ENCODE results near the gene HELLS.

Gene HELLS

GRCh38 chr10:94545391-94546048 lies at the start of gene HELLS:
Gene HELLS, plus strand, starts transcription at chr10:94545788. Its CDS starts 134 bp downstream, at chr10:94545922.
- no peak for TF ChIP-seq FOXM1 (IDR thresholded peaks at IDR 0.05; ENCODE audit: borderline replicate concordance, low read depth)
- TF ChIP-seq CREB1 (IDR thresholded peaks at IDR 0.05; ENCODE audit: low read depth): no peak
- no peak for TF ChIP-seq EP300 (IDR thresholded peaks at IDR 0.05; ENCODE audit: borderline replicate concordance)
- peak; percentile 33; the same call in 1 of the 2 replicates for TF ChIP-seq NFIC (IDR thresholded peaks at IDR 0.05)
- TF ChIP-seq CEBPB (IDR thresholded peaks at IDR 0.05): no peak
- TF ChIP-seq ZBTB7A (IDR thresholded peaks at IDR 0.05; ENCODE audit: low read depth): no peak; the same call in 1 of the 2 replicates
- no peak for TF ChIP-seq TEAD4 (IDR thresholded peaks at IDR 0.05)
- TF ChIP-seq EGR1 (IDR thresholded peaks at IDR 0.05): no peak
- TF ChIP-seq TCF12 (IDR thresholded peaks at IDR 0.05; ENCODE audit: low read depth): no peak
- no peak for TF ChIP-seq RAD21 (IDR thresholded peaks at IDR 0.05; ENCODE audit: low read depth)
- TF ChIP-seq TAF1 (IDR thresholded peaks at IDR 0.05; ENCODE audit: low read depth): peak; percentile 92
- TF ChIP-seq MAX (IDR thresholded peaks at IDR 0.05): peak; percentile 69; the same call in 1 of the 2 replicates
- no peak for TF ChIP-seq REST (IDR thresholded peaks at IDR 0.05; ENCODE audit: low read depth)
- peak; percentile 67; the same call in 1 of the 2 replicates for TF ChIP-seq YY1 (IDR thresholded peaks at IDR 0.05; ENCODE audit: low read depth)
- TF ChIP-seq USF1 (IDR thresholded peaks at IDR 0.05): no peak

GRCh38 chr10:94496010-94496409 lies 49.6 kb upstream of the HELLS start:
- TF ChIP-seq CREB1 (IDR thresholded peaks at IDR 0.05; ENCODE audit: low read depth): no peak
- no peak for TF ChIP-seq EGR1 (IDR thresholded peaks at IDR 0.05)
- TF ChIP-seq USF1 (IDR thresholded peaks at IDR 0.05): no peak
- no peak for TF ChIP-seq YY1 (IDR thresholded peaks at IDR 0.05; ENCODE audit: low read depth)
- no peak for TF ChIP-seq RAD21 (IDR thresholded peaks at IDR 0.05; ENCODE audit: low read depth)
- TF ChIP-seq FOXM1 (IDR thresholded peaks at IDR 0.05; ENCODE audit: borderline replicate concordance, low read depth): no peak
- TF ChIP-seq EP300 (IDR thresholded peaks at IDR 0.05; ENCODE audit: borderline replicate concordance): no peak
- TF ChIP-seq TEAD4 (IDR thresholded peaks at IDR 0.05): no peak
- no peak for TF ChIP-seq TCF12 (IDR thresholded peaks at IDR 0.05; ENCODE audit: low read depth)
- no peak for TF ChIP-seq NFIC (IDR thresholded peaks at IDR 0.05)
- no peak for TF ChIP-seq MAX (IDR thresholded peaks at IDR 0.05)
- TF ChIP-seq TAF1 (IDR thresholded peaks at IDR 0.05; ENCODE audit: low read depth): no peak
- no peak for TF ChIP-seq CEBPB (IDR thresholded peaks at IDR 0.05)
- no peak for TF ChIP-seq ZBTB7A (IDR thresholded peaks at IDR 0.05; ENCODE audit: low read depth)
- TF ChIP-seq REST (IDR thresholded peaks at IDR 0.05; ENCODE audit: low read depth): no peak

GRCh38 chr10:94496646-94497045 lies 48.9 kb upstream of the HELLS start:
- TF ChIP-seq TAF1 (IDR thresholded peaks at IDR 0.05; ENCODE audit: low read depth): no peak
- TF ChIP-seq MAX (IDR thresholded peaks at IDR 0.05): no peak
- no peak for TF ChIP-seq CREB1 (IDR thresholded peaks at IDR 0.05; ENCODE audit: low read depth)
- no peak for TF ChIP-seq ZBTB7A (IDR thresholded peaks at IDR 0.05; ENCODE audit: low read depth)
- TF ChIP-seq TEAD4 (IDR thresholded peaks at IDR 0.05): no peak
- TF ChIP-seq FOXM1 (IDR thresholded peaks at IDR 0.05; ENCODE audit: borderline replicate concordance, low read depth): no peak
- TF ChIP-seq USF1 (IDR thresholded peaks at IDR 0.05): no peak
- TF ChIP-seq TCF12 (IDR thresholded peaks at IDR 0.05; ENCODE audit: low read depth): no peak
- no peak for TF ChIP-seq NFIC (IDR thresholded peaks at IDR 0.05)
- no peak for TF ChIP-seq RAD21 (IDR thresholded peaks at IDR 0.05; ENCODE audit: low read depth)
- TF ChIP-seq REST (IDR thresholded peaks at IDR 0.05; ENCODE audit: low read depth): no peak
- TF ChIP-seq YY1 (IDR thresholded peaks at IDR 0.05; ENCODE audit: low read depth): no peak
- TF ChIP-seq CEBPB (IDR thresholded peaks at IDR 0.05): no peak
- no peak for TF ChIP-seq EGR1 (IDR thresholded peaks at IDR 0.05)
- no peak for TF ChIP-seq EP300 (IDR thresholded peaks at IDR 0.05; ENCODE audit: borderline replicate concordance)

Data from Ishikawa (cell line).